Islet of Langerhans (tissue), 1 donor: ENCODE data around the gene PCDHA13.
"Not testable (repeated sequence)": the region's sequence is repeated elsewhere in the genome, so short reads cannot be mapped to it uniquely, and the experiment has no call there.

Source experiments
- FAIRE-seq: peaks from one replicate; lab custom pipeline; 2011; peaks lifted over from hg19 to GRCh38; lab: Jason Lieb, UNC

PCDHA13 gene

DNA sequence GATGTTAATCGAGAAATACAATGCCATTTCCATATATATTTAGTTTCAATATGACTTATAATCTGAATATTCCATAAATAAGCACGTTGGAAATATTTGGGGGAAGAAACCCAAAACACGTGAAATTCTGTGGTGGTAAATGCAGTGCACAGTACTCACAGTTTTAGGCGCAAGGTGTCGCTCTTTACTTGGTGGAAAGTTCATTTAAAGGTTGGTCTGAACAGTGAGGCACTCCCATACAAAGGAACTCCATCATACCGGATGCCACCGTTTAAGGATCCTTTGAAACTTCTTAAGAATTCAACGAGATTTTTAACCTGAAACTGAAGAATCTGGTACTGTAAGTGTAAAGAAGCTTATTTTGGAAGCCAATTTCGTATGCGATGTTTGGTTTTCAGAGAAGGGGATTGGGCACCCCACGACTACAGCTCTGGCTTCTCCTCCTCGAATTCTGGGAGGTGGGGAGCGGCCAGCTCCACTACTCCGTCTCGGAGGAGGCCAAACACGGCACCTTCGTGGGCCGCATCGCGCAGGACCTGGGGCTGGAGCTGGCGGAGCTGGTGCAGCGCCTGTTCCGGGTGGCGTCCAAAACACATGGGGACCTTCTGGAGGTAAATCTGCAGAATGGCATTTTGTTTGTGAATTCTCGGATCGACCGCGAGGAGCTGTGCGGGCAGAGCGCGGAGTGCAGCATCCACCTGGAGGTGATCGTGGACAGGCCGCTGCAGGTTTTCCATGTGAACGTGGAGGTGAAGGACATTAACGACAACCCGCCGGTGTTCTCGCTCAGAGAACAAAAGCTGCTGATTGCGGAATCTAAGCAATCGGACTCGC lies 13.0 kb upstream of the PCDHA13 start, which contains the start of gene PCDHA11:
Gene PCDHA11 (plus strand): TSS at position 237 of the 834 bp plus-strand sequence. CDS start 147 bp downstream, at position 384.
- no peak for FAIRE-seq

- FAIRE-seq = no peak
These were observed 12.4 kb upstream of the PCDHA13 start for GRCh38 chr5:140869555-140869886.

DNA sequence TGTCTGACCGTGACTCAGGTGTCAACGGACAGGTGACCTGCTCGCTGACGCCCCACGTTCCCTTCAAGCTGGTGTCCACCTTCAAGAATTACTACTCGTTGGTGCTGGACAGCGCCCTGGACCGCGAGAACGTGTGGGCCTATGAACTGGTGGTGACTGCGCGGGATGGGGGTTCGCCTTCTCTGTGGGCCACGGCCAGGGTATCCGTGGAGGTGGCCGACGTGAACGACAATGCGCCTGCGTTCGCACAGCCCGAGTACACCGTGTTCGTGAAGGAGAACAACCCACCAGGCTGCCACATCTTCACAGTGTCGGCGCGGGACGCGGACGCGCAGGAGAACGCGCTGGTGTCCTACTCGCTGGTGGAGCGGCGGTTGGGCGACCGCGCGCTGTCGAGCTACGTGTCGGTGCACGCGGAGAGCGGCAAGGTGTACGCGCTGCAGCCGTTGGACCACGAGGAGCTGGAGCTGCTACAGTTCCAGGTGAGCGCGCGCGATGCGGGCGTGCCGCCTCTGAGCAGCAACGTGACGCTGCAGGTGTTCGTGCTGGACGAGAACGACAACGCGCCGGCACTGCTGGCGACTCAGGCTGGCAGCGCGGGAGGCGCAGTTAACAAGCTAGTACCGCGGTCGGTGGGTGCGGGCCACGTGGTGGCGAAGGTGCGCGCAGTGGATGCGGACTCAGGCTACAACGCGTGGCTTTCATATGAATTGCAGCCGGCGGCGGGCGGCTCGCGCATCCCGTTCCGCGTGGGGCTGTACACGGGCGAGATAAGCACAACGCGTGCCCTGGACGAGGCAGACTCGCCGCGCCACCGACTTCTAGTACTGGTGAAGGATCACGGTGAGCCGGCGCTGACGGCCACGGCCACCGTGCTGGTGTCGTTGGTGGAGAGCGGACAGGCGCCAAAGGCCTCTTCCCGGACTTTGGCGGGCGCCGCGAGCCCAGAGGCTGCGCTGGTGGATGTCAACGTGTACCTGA lies 11.4 kb upstream of the PCDHA13 start:
- FAIRE-seq = no peak

- no peak for FAIRE-seq
These were observed 6.5 kb upstream of the PCDHA13 start, which contains the start of gene PCDHA12 for GRCh38 chr5:140875085-140876065. Gene PCDHA12 (plus strand): TSS chr5:140875308. CDS start chr5:140875473, 165 bp downstream.

- not testable (repeated sequence) for FAIRE-seq
These were observed 5.2 kb upstream of the PCDHA13 start for GRCh38 chr5:140876541-140877261.

DNA sequence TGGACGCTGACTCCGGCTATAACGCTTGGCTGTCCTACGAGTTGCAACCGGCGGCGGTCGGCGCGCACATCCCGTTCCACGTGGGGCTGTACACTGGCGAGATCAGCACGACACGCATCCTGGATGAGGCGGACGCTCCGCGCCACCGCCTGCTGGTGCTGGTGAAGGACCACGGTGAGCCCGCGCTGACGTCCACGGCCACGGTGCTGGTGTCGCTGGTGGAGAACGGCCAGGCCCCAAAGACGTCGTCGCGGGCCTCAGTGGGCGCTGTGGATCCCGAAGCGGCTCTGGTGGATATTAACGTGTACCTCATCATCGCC lies 4.7 kb upstream of the PCDHA13 start:
- FAIRE-seq = no peak

GRCh38 chr5:140882591-140882899 lies 621 bp downstream of the PCDHA13 start:
- FAIRE-seq = no peak

- no peak for FAIRE-seq
These were observed 1.4 kb downstream of the PCDHA13 start for GRCh38 chr5:140883373-140883772.

DNA sequence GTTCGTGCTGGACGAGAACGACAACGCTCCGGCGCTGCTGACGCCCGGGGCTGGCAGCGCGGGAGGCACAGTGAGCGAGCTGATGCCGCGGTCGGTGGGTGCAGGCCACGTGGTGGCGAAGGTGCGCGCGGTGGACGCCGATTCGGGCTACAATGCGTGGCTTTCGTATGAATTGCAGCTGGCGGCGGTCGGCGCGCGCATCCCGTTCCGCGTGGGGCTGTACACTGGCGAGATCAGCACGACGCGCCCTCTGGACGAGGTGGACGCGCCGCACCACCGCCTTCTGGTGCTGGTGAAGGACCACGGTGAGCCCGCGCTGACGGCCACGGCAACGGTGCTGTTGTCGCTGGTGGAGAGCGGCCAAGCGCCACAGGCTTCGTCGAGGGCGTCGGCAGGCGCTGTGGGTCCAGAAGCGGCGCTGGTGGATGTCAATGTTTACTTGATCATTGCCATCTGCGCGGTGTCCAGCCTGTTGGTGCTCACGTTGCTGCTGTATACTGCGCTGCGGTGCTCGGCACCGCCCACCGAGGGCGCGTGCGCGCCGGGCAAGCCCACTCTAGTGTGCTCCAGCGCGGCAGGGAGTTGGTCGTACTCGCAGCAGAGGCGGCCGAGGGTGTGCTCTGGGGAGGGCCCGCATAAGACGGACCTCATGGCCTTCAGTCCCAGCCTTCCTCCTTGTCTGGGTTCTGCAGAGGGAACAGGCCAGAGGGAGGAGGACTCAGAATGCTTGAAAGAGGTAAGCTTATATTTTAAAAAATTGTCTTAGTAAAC lies 2.2 kb downstream of the PCDHA13 start:
- no peak for FAIRE-seq

- FAIRE-seq = no peak
These were observed 34.4 kb downstream of the PCDHA13 start for GRCh38 chr5:140916325-140916724.

GRCh38 chr5:140923601-140924000 lies 41.7 kb downstream of the PCDHA13 start:
- no peak for FAIRE-seq

DNA sequence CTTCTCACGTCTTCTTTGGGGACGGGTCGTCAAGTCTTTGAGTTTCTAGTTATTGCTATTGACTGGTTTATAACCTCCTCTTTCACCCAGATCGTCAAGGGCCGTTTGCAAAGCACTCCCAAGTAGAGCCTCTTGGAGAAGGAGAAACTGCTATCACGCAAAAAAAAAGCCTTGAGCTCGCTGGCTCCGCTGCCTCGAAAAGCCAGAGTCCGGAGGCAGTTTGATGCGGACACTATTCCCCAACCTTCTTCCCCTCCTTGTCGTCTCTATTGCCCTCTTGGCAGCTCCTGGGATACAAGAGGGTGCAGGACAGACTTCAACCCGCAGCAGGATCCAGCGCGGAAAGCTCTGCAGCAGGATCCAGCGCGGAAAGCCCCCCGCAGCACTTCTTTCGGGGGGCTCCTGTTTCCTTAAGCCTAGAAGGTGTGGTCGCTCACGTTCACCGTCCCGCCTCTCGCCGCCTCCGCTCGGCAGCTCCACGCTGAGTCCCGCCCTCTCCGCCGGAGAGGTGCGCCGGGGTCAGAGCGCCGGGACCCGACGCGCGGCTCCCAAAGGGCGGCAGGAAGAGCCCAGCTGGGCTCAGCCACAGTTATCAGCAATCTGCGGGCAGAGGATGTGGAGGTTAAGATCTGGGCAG lies 44.0 kb downstream of the PCDHA13 start, which contains the start of gene PCDHAC1:
Gene PCDHAC1 (plus strand): TSS at position 494 of the 637 bp plus-strand sequence. CDS start 594 bp downstream, outside the sequence.
- no peak for FAIRE-seq

GRCh38 chr5:140926443-140927227 lies 44.7 kb downstream of the PCDHA13 start:
- no peak for FAIRE-seq

- FAIRE-seq = no peak
These were observed 45.3 kb downstream of the PCDHA13 start for GRCh38 chr5:140927228-140927573.
